ENCODE measurements around the gene NELL1. TPM values are rescaled to one million over a fixed set of nuclear protein-coding genes. Genes with fewer than 3 reads are reported as not detected.

Gene NELL1
- total RNA-seq, 1 experiment from 2014 or later = not detected

GRCh38 chr11:21561581-21561980, 892.2 kb downstream of the NELL1 start:
- Histone ChIP-seq H3K4me3 (ENCODE audit: low read depth in 2 of 2, low read length in 2 of 2) (no peak overlapping the region), H3K9me3 (ENCODE audit: control insufficient read depth, insufficient read depth, low read depth, low read length) (no peaks in the 10 kb centered on the region), H3K36me3 (ENCODE audit: control insufficient read depth, insufficient read depth, low read length) (no peaks in the 10 kb centered on the region), H3K27ac (ENCODE audit: low read length) (no peak overlapping the region), H3K4me1 (ENCODE audit: control insufficient read depth, insufficient read depth, low read length) (no peaks in the 10 kb centered on the region), H3K27me3 (ENCODE audit: control insufficient read depth, insufficient read depth, low read length) (no peaks in the 10 kb centered on the region)
- no peak for DNase-seq (ENCODE audit: low read depth, low spot score)
- POLR2A ChIA-PET = no interaction called here
- TF ChIP-seq SIN3A (IDR thresholded peaks at IDR 0.05; ENCODE audit: borderline replicate concordance, insufficient read depth, low read depth, low read length) (no peak), REST (IDR thresholded peaks at IDR 0.05; ENCODE audit: insufficient read depth in 1 of 2, low read depth in 2 of 2, low read length in 1 of 2) (no peak), CTCF (IDR thresholded peaks at IDR 0.05) (no peak), POLR2AphosphoS5 (IDR thresholded peaks at IDR 0.05; ENCODE audit: low read depth, low read length) (no peak), TCF7L2 (IDR thresholded peaks at IDR 0.05; ENCODE audit: low read depth, low read length) (no peak)
- in situ Hi-C loops (cut with HindIII; ENCODE audit: low pct_unique_long_range_greater_than_20kb, low sequenced_read_pairs) (no loop called here), intact Hi-C loops (cut with micrococcal nuclease; ENCODE audit: unreplicated experiment) (no loop called here)
- ATAC-seq = no peak
- BruUV-seq (replicated peaks) = no TSS peak
- CTCF ChIA-PET = no interaction called here

GRCh38 chr11:21564095-21564494, 894.7 kb downstream of the NELL1 start:
- ATAC-seq = no peak
- no peak overlapping the region for H3K4me3 ChIP-seq (ENCODE audit: low read depth in 2 of 2, low read length in 2 of 2)
- H3K9me3 ChIP-seq (ENCODE audit: control insufficient read depth, insufficient read depth, low read depth, low read length) = no peaks in the 10 kb centered on the region
- no peak overlapping the region for H3K27ac ChIP-seq (ENCODE audit: low read length)
- H3K27me3 ChIP-seq (ENCODE audit: control insufficient read depth, insufficient read depth, low read length) = no peaks in the 10 kb centered on the region
- intact Hi-C loops (cut with micrococcal nuclease; ENCODE audit: unreplicated experiment) (no loop called here), in situ Hi-C loops (cut with HindIII; ENCODE audit: low pct_unique_long_range_greater_than_20kb, low sequenced_read_pairs) (no loop called here)
- POLR2A ChIA-PET = no interaction called here
- no peaks in the 10 kb centered on the region for H3K4me1 ChIP-seq (ENCODE audit: control insufficient read depth, insufficient read depth, low read length)
- CTCF ChIA-PET = no interaction called here
- no peaks in the 10 kb centered on the region for H3K36me3 ChIP-seq (ENCODE audit: control insufficient read depth, insufficient read depth, low read length)
- no peak for TF ChIP-seq SIN3A (IDR thresholded peaks at IDR 0.05; ENCODE audit: borderline replicate concordance, insufficient read depth, low read depth, low read length)
- TF ChIP-seq POLR2AphosphoS5 (IDR thresholded peaks at IDR 0.05; ENCODE audit: low read depth, low read length) = no peak
- TF ChIP-seq CTCF (IDR thresholded peaks at IDR 0.05) = no peak
- TF ChIP-seq TCF7L2 (IDR thresholded peaks at IDR 0.05; ENCODE audit: low read depth, low read length) = no peak
- TF ChIP-seq REST (IDR thresholded peaks at IDR 0.05; ENCODE audit: insufficient read depth in 1 of 2, low read depth in 2 of 2, low read length in 1 of 2) = no peak
- DNase-seq (ENCODE audit: low read depth, low spot score) = no peak
- BruUV-seq (replicated peaks) = no TSS peak
